GM21619 (cell line): Measurements from ENCODE around the gene UBE2O.

ENCODE experiments used
- ATAC-seq: cut with Tn5 transposase; IDR thresholded peaks from one replicate; pipeline ENCODE4 v1.9.1; 2021; ENCODE audit not compliant: unreplicated experiment

UBE2O gene

GRCh38 chr17:76452660-76453430, at the start of gene UBE2O:
Gene UBE2O, minus strand, starts transcription at chr17:76453152. Its CDS starts 11 bp downstream, at chr17:76453141.
- ATAC-seq = peak; percentile 84

GRCh38 chr17:76501827-76502307, 48.9 kb upstream of the UBE2O start:
- no peak for ATAC-seq

GRCh38 chr17:76501018-76501826, 48.3 kb upstream of the UBE2O start, which contains the start of gene RHBDF2:
Gene RHBDF2, minus strand, starts transcription at chr17:76501423. Its CDS starts 19,899 bp downstream, at chr17:76481524.
- ATAC-seq = peak; percentile 52

GRCh38 chr17:76500747-76501017, 47.7 kb upstream of the UBE2O start:
- no peak for ATAC-seq

- ATAC-seq = no peak
Observed at GRCh38 chr17:76500074-76500746, 47.3 kb upstream of the UBE2O start.

- ATAC-seq = no peak
Observed at GRCh38 chr17:76499267-76499667, 46.3 kb upstream of the UBE2O start.

GRCh38 chr17:76498876-76499251, 45.9 kb upstream of the UBE2O start:
- ATAC-seq = no peak

- ATAC-seq = no peak
Observed at GRCh38 chr17:76497979-76498875, 45.3 kb upstream of the UBE2O start.

- no peak for ATAC-seq
Observed at GRCh38 chr17:76497699-76497978, 44.7 kb upstream of the UBE2O start.

GRCh38 chr17:76496464-76496863, 43.5 kb upstream of the UBE2O start:
- no peak for ATAC-seq

- no peak for ATAC-seq
Observed at GRCh38 chr17:76495663-76496400, 42.9 kb upstream of the UBE2O start.

- no peak for ATAC-seq
Observed at GRCh38 chr17:76493505-76494167, 40.7 kb upstream of the UBE2O start.

- peak; percentile 36 for ATAC-seq
Observed at GRCh38 chr17:76492989-76493501, 40.1 kb upstream of the UBE2O start.

- peak; percentile 42 for ATAC-seq
Observed at GRCh38 chr17:76492123-76492988, 39.4 kb upstream of the UBE2O start.

GRCh38 chr17:76491271-76492122, 38.5 kb upstream of the UBE2O start:
- ATAC-seq = no peak

- ATAC-seq = no peak
Observed at GRCh38 chr17:76490112-76490710, 37.3 kb upstream of the UBE2O start.
